ENCODE measurements around the gene FZD7.
A peak's percentile ranks its signal among the peaks of the same experiment; 100 is the strongest.

The FZD7 gene

DNA sequence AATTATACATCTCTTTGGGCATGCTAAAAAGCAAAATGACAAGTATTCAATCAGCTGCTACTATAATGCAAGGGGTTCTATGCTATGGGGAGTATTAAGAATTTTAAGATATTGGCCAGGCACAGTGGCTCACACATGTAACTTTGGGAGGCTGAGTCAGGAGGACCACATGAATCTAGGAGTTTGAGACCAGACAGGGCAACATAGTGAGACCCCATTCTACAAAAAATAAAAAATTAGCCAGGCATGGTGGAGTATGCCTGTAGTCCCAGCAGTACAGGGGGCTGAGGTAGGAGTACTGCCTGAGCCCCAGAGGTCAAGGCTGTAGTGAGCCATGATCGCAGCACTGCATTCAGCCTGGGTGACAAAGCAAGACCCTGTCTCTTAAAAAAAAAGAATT lies 33.9 kb downstream of the FZD7 start:
- DNase-seq (ENCODE audit: low spot score): no peak

DNA sequence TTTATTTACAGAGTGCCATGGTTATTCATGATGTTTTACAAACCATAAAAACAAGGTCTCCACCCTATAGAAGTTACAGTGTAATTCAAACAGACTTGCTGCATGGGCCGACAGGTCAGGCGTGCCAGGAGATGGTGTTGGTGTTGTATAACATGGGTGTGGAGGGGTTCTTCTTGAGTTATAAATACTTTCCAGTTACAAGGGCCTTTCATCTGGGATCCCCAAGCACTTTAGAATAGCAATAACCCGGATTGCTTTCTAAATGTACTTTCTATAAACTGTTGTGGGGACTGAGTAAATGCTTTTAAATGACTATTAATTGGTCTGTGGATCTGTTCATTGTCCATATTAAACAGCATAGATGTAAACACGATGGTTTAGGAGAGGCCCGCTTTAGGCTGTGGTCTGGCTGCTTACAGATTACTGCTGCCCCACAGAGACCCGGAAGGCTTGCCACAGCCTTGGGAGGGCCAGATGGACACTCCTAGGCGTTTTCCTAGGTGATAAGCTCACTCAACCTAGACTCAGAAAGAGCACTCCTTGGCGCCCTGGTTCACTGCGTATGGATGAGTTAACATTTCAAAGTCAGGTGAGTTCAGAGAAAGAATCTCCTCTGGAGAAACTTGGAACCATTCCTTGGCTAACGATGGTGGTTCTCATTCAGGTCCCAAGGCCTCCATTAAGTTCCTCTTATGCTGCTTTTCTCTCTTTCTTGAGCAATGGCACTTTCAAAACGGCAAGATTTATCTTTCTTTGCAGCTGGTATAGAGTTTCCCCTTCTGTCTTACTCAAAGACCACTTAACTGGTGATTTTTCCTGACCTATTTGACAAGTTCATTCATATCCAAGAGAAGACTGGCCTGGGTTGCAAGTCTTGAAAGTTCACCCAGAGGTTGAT lies 35.8 kb downstream of the FZD7 start:
- peak; percentile 89 for DNase-seq (ENCODE audit: low spot score)

DNA sequence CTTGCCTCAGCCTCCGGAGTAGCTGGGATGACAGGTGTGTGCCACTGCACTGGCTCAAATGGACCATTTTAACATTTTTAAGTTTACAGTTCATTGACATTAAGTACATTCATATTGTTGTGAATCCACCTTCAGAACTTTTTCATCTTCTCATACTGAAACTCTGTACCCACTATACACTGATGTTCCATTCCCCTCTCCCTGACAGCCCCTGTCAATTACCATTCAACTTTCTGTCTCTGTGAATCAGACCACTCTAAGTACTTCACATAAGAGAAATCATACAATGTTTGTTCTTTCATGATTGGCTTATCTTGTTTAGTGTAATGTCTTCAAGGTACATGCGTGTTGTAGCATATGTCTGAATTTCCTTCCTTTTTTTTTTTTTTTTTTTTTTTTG lies 37.5 kb downstream of the FZD7 start:
- DNase-seq (ENCODE audit: low spot score): no peak

DNA sequence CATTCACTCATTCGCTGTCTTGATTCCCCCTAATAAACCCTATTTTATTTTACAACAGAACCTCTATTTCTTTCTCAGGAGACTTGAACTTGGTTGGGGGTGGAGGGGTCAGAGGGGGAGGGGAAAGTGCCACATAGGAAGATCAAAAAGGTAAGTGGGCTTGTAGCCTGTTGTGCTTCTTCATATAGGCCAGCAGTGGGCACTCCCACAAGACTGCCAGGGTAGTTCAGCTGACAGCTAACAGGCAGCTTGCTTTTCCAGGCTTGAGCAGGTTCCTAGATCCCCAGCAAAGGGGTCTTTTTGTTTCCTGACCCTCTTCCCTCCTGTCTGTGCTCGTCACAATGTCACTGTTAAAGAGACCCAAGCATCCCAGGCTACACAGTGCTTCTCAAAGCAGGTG lies 38.6 kb downstream of the FZD7 start:
- DNase-seq (ENCODE audit: low spot score): no peak

DNA sequence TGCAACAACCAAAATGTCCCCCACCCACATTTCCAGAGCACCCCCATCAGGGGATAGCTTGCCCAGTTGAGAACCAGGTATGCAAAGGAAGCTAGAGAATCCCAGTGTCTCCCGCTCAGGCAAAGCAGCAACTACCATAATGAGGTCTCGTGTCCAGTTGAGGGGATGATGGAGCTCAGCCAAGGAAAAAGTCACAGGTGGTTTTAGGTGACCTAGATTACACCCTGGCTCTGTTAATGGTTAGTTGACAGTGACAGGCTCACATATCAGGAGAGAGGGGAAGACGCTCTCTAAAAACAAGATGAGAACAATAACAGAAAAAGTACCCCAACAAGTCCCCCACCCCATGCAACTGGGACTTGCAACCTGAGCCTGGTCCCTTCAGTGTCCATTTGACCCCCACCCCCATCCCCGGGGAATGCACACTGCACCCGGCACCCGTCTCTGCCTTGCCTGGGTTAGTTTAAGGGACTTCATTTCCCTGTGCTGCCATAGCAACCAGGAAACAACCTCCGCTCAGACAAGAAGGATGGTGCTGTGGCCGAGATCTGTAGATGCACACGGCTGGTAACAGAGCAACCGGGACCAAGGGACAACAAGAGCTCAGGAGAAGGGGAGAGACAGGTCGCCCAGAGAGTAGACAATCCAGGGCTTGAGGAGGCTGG lies 39.2 kb downstream of the FZD7 start, which contains the start of gene KIAA2012:
TSS of gene KIAA2012 (plus strand) at position 519 of the 665 bp plus-strand sequence. CDS start 373 bp downstream, outside the sequence.
- DNase-seq (ENCODE audit: low spot score): no peak

DNA sequence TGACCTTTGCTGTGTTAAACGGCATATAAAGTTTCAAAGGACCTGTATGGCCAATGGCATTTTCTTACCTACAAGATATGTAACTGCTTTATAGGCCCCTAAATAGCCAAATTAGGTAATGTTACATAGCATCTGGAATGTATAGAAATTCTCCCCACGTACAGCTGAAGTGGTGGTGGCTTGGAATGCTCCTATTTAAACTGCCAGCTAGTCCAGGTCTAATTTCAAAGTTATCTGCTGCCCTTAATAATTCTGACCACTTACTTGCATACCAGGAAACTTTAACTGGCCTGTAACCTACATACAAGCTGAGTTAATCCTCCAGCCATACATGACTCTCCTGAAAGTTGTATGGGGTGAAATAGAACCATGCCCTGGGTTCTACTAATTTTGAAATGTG lies 40.7 kb downstream of the FZD7 start:
- DNase-seq (ENCODE audit: low spot score): no peak

DNA sequence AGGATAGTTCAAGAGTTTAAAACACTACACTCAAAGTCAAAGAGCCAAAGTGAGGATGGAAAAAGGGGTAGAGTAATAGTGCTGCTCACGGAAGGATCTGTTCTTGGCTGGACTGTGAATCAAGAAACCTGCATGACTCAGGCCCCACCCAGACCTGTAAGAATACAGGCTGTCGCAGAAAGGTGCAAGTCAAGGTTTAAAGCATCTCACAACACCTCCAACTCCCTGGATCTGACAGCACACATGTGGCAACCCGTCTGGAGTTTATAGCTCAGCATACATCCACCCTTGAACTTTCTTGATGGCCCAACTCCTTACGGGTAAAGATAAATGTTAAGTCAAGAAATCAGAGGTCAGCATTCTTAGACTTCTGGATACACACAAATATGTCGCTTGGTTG lies 45.7 kb downstream of the FZD7 start:
- no peak for DNase-seq (ENCODE audit: low spot score)

DNA sequence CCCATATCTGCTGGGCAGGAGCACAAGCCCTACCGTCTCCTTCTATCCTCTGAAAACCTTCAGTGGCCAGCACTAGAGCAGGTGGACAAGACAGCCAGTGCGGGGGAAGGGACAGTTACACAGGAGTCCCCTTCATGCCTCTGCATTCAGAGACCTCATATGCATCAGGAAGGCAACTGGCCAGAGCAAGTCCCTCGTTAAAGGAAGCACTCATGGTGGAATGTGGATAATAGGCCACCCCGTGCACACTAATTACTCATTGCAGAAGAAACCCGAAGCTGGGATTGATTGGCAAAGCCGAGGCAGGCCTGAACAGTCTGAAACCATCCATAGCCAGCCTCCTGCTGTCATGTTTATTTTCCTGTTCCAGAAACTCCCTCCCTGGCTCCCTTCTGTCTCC lies 50.6 kb downstream of the FZD7 start:
- no peak for DNase-seq (ENCODE audit: low spot score)
